Adipocyte (in vitro differentiated cells): Measurements from ENCODE around the gene BFSP2.

ENCODE experiments used
- DNase-seq: peaks from one replicate; pipeline ENCODE4 v3.0.0-alpha.2; 2015; ENCODE audit warnings: low read depth
- H3K27me3 ChIP-seq: replicated peaks from 2 replicates; pipeline ENCODE4 v1.7.0; 2013; ENCODE audit warnings: mild to moderate bottlenecking, low read length, moderate library complexity; ENCODE audit not compliant: control insufficient read depth, insufficient read depth
- H3K36me3 ChIP-seq: 2 replicates; pipeline ENCODE4 v1.7.0; 2013; ENCODE audit warnings: low read length, mild to moderate bottlenecking, moderate library complexity; ENCODE audit not compliant: control insufficient read depth, insufficient read depth, severe bottlenecking
- H3K4me1 ChIP-seq: 2 replicates; pipeline ENCODE4 v1.7.0; 2013; ENCODE audit warnings: mild to moderate bottlenecking, low read length, moderate library complexity; ENCODE audit not compliant: control insufficient read depth, insufficient read depth
- H3K4me3 ChIP-seq: 2 replicates; pipeline ENCODE4 v1.7.0; 2013; ENCODE audit warnings: mild to moderate bottlenecking, low read length, moderate library complexity
- H3K9ac ChIP-seq: 2 replicates; pipeline ENCODE4 v1.7.0; 2013; ENCODE audit warnings: mild to moderate bottlenecking, low read length, moderate library complexity
- H3K9me3 ChIP-seq: 2 replicates; pipeline ENCODE4 v1.7.0; 2013; ENCODE audit warnings: mild to moderate bottlenecking, low read length, moderate library complexity; ENCODE audit not compliant: control insufficient read depth

Gene BFSP2

GRCh38 chr3:133425898-133426297 is 26.0 kb downstream of the BFSP2 start:
- H3K36me3 ChIP-seq = no peaks in the 10 kb centered on the region
- no peak overlapping the region for H3K9ac ChIP-seq
- no peak for DNase-seq
- H3K4me3 ChIP-seq = no peak overlapping the region
- H3K27me3 ChIP-seq = peaks cover 11% of the 10 kb centered on the region
- peaks cover 3% of the 10 kb centered on the region for H3K4me1 ChIP-seq
- no peaks in the 10 kb centered on the region for H3K9me3 ChIP-seq

DNA sequence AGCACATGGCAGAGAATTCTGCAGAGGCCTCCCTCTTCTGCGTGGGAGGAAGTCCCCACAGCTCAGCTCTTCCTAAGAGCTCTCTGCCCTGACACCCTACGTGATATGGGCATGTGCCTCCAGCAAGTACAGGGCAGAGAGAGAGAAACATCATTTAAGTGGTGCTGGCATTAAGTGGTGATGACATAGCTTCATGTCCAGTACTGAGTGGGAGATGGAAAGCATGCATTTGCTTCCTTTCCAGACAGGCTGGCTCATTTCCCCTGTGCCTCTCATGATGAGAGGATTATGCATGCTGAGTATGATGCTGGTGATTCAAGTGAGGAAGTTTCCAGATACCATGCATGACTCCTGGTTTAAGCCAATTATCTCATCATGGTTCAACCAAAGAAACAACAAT is 26.9 kb downstream of the BFSP2 start:
- Histone ChIP-seq H3K36me3 (no peaks in the 10 kb centered on the region), H3K9me3 (no peaks in the 10 kb centered on the region), H3K9ac (no peak overlapping the region), H3K4me1 (peaks cover 3% of the 10 kb centered on the region), H3K4me3 (no peak overlapping the region), H3K27me3 (peaks cover 6% of the 10 kb centered on the region)
- peak; percentile 53 for DNase-seq

DNA sequence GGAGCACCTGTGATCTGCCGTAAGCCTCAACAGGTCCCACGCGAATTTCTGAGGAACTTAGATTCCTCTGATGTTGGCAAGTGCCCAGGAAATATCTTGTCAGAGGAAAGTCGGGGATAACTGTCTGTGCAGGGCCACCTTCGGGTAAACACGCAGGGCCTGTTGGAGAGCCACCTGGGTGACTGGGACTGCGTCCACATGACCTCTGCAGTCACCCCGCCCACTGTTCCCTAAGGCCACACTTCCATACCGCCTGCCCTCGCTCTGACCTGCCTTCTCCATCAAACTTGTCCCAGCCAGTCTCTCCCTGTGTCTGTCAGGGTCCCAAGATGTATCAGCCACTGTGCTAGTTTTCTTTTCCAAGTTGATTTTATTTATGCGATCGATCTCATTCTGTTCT is 28.7 kb downstream of the BFSP2 start:
- no peaks in the 10 kb centered on the region for H3K27me3 ChIP-seq
- H3K4me1 ChIP-seq = peaks cover 2% of the 10 kb centered on the region
- no peak for DNase-seq
- H3K36me3 ChIP-seq = no peaks in the 10 kb centered on the region
- no peaks in the 10 kb centered on the region for H3K9me3 ChIP-seq
- H3K4me3 ChIP-seq = no peak overlapping the region
- no peak overlapping the region for H3K9ac ChIP-seq

DNA sequence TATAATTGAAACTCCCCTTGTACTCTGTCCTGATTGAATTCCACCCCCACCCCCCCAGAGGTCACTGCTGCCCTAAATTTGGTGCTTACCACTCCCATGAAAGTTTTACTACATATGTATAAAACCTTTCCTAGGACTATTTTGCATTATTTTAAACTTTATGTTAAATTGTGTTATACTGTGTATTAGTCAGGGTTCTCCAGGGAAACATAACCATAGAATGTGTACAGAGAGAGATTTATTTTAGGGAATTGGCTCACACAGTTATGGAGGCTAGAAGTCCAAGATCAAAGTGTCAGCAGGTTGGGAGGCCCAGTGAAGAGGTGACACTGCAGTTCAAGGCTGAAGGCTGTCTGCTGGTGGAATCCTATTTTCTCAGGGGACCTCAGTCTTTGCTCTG is 29.2 kb downstream of the BFSP2 start:
- Histone ChIP-seq H3K36me3 (no peaks in the 10 kb centered on the region), H3K4me3 (no peak overlapping the region), H3K27me3 (no peaks in the 10 kb centered on the region), H3K9me3 (no peaks in the 10 kb centered on the region), H3K4me1 (no peaks in the 10 kb centered on the region), H3K9ac (no peak overlapping the region)
- DNase-seq = no peak

DNA sequence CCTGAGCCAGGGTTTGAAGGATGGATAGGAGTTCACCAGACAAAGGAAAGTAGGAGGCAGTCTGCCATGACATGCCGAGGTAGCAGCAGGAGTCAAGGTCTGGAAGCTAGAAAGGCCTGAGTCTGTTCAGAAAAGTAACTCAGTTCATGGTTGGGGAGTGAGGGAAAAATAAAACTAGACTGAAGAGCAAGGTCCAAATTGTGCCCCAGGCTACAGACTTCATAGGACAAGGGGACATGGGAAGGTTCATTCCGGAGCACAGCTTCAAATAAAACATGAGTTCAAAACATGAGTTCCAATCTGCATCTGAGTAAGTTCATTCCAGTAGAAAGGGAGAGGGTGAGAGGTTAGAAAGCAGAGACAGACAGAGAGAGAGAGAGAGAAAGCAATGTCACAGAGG is 39.7 kb downstream of the BFSP2 start:
- Histone ChIP-seq H3K36me3 (no peaks in the 10 kb centered on the region), H3K4me3 (no peak overlapping the region), H3K27me3 (no peaks in the 10 kb centered on the region), H3K4me1 (peaks cover 10% of the 10 kb centered on the region), H3K9ac (no peak overlapping the region), H3K9me3 (no peaks in the 10 kb centered on the region)
- DNase-seq = no peak

GRCh38 chr3:133440652-133441051 is 40.8 kb downstream of the BFSP2 start:
- Histone ChIP-seq H3K9ac (no peak overlapping the region), H3K36me3 (no peaks in the 10 kb centered on the region), H3K4me3 (no peak overlapping the region), H3K4me1 (peaks cover 10% of the 10 kb centered on the region), H3K9me3 (no peaks in the 10 kb centered on the region), H3K27me3 (no peaks in the 10 kb centered on the region)
- DNase-seq = peak; percentile 30

DNA sequence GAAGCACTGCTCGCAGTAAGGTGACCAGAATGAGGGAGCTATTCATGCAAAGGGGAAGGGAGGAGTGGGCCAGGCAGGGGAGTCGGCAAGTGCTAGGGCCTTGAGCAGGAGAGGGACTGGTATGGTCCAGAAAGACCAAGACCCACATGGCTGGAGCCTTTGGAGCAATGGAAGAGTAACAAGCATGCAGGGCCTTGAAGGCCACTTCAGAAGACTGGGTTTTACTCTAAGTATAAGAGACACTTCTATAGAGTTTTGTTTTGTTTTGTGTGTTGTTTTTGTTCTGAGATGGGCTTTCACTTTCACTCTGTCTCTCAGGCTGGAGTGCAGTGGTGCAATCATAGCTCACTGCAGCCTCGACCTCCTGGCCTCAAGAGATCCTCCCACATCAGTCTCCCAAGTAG is 42.0 kb downstream of the BFSP2 start:
- Histone ChIP-seq H3K4me1 (peaks cover 10% of the 10 kb centered on the region), H3K27me3 (no peaks in the 10 kb centered on the region), H3K9ac (no peak overlapping the region), H3K9me3 (no peaks in the 10 kb centered on the region), H3K36me3 (no peaks in the 10 kb centered on the region), H3K4me3 (no peak overlapping the region)
- no peak for DNase-seq

DNA sequence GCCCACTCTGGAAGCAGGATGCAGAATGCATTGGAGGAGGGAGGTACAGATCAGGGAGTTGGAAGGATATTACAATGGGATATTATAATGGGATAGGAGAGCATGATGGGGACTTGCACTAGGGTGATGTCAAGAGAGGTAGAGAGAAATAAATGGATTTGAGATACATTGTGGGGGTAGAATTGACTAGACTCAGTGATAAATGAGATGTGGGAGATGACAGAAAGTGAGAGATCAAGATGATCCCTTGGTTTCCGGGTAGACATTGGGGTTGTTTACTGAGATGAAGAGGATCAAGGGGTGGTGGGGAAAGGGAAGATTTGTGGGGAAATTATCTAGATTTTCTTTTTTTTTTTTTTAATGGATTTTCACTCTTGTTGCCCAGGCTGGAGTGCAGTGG is 42.7 kb downstream of the BFSP2 start:
- Histone ChIP-seq H3K27me3 (no peaks in the 10 kb centered on the region), H3K9ac (no peak overlapping the region), H3K4me3 (no peak overlapping the region), H3K9me3 (no peaks in the 10 kb centered on the region), H3K36me3 (no peaks in the 10 kb centered on the region), H3K4me1 (peaks cover 9% of the 10 kb centered on the region)
- DNase-seq = no peak

DNA sequence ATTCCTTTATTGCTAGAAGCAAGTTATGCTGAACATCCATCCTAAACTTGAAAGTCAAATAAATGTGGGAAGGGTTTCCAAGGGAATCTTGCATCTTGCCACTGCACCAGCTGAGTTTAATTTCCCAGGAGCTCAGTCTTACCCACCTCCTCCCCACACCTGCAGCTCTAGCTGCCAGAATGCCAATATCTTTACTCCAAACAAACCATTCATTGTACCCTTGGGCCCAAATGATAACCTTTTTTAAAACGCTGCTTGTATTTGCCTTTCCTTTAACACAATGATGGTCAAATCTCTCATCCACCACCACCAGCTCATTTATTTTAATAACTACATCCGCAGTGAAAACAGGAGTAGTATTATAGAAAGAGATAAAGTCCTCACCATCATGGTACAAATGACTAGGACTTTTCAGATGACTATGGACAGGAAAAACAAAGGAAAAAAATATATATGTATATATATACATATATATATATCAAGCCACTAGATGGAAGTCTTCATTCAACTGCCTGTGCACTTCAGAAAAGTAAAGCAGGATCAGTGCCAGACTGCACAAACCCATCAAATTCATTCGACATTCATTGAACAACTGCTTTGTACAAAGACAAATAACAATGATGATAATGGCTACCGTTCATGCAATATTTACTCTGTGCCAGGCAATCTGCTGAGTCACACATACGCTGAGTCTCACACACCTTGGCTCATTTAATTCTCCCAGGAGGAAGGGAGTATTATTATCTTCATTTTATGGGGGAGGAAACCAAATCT is 44.0 kb downstream of the BFSP2 start:
- Histone ChIP-seq H3K4me3 (no peak overlapping the region), H3K4me1 (peaks cover 3% of the 10 kb centered on the region), H3K9me3 (no peaks in the 10 kb centered on the region), H3K9ac (no peak overlapping the region), H3K36me3 (no peaks in the 10 kb centered on the region), H3K27me3 (no peaks in the 10 kb centered on the region)
- peak; percentile 35 for DNase-seq

DNA sequence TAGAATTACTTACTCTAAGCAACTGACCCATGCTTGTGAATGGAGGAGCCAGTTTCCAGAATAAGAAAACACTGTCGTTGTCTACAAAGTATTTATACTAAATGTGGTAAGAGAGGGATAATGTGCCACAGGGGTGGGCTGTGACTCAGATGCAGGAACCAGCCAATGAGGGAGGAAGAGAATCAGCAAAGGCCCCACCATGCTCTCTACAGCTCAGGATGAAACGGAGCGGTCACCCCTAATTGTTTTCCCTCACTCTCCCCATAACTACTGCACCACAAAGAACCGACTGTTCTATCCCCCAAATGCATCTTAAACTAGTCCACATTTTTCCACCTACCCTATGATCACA is 44.5 kb downstream of the BFSP2 start:
- Histone ChIP-seq H3K27me3 (no peaks in the 10 kb centered on the region), H3K9me3 (no peaks in the 10 kb centered on the region), H3K4me1 (peaks cover 3% of the 10 kb centered on the region), H3K4me3 (no peak overlapping the region), H3K9ac (no peak overlapping the region), H3K36me3 (no peaks in the 10 kb centered on the region)
- DNase-seq = no peak

GRCh38 chr3:133445108-133445507 is 45.3 kb downstream of the BFSP2 start:
- H3K36me3 ChIP-seq = no peaks in the 10 kb centered on the region
- H3K27me3 ChIP-seq = no peaks in the 10 kb centered on the region
- no peak overlapping the region for H3K4me3 ChIP-seq
- H3K9ac ChIP-seq = no peak overlapping the region
- no peak for DNase-seq
- no peaks in the 10 kb centered on the region for H3K9me3 ChIP-seq
- peaks cover 3% of the 10 kb centered on the region for H3K4me1 ChIP-seq
